GM20000 (cell line): Measurements from ENCODE around the gene MUC4.
"Not testable (repeated sequence)": the region's sequence is repeated elsewhere in the genome, so short reads cannot be mapped to it uniquely, and the experiment has no call there.

Source experiments
- DNase-seq: peaks from one replicate; pipeline ENCODE4 v3.0.0; 2012; ENCODE audit warnings: low spot score
- CTCF ChIP-seq: IDR thresholded peaks from 2 replicates; pipeline ENCODE4 v1.5.1; 2012; ENCODE audit warnings: mild to moderate bottlenecking, control low read depth; ENCODE audit errors: extremely low read depth, missing control alignments

Gene MUC4

GRCh38 chr3:195809291-195809785, 2.4 kb downstream of the MUC4 start:
- no peak for TF ChIP-seq CTCF
- DNase-seq: no peak

GRCh38 chr3:195808741-195809290, 2.9 kb downstream of the MUC4 start:
- no peak for TF ChIP-seq CTCF
- DNase-seq: no peak

GRCh38 chr3:195807681-195808121, 4.0 kb downstream of the MUC4 start:
- TF ChIP-seq CTCF: no peak
- no peak for DNase-seq

GRCh38 chr3:195806916-195807231, 4.9 kb downstream of the MUC4 start:
- DNase-seq: no peak
- no peak for TF ChIP-seq CTCF

- DNase-seq: no peak
- no peak for TF ChIP-seq CTCF
Observed at GRCh38 chr3:195806211-195806915, 5.4 kb downstream of the MUC4 start.

- not testable (repeated sequence) for DNase-seq
Observed at GRCh38 chr3:195805588-195805987, 6.1 kb downstream of the MUC4 start.

GRCh38 chr3:195805181-195805580, 6.5 kb downstream of the MUC4 start:
- no peak for DNase-seq
- no peak for TF ChIP-seq CTCF
